ENCODE data around the gene TLE4.

- TF ChIP-seq CTCF (IDR thresholded peaks at IDR 0.05; ENCODE audit: insufficient read depth, low read length, poor library complexity, severe bottlenecking) (no peak), EZH2phosphoT487 (conservative IDR thresholded peaks at IDR 0.05; ENCODE audit: low read length) (no peak)
These were observed 32.4 kb downstream of the TLE4 start for GRCh38 chr9:79604149-79604548.

Data from SU-DHL-6 (cell line).